Stimulated activated CD8-positive, alpha-beta memory T cell treated with anti-CD3 and anti-CD28 coated beads, Interleukin-2, amount 100 ng/mL, for 1 hour (primary cell): ENCODE measurements around the gene CWH43.
"Not testable (repeated sequence)": the region's sequence is repeated elsewhere in the genome, so short reads cannot be mapped to it uniquely, and the experiment has no call there.

Experiments
- DNase-seq, 2 donors: peaks; one replicate each; pipeline ENCODE4 v3.0.0-alpha.2; 2020; ENCODE audit warnings: low read depth in 2 of 2

CWH43 gene

GRCh38 chr4:49097071-49097470 is 111.0 kb downstream of the CWH43 start:
- not testable (repeated sequence) for DNase-seq

DNA sequence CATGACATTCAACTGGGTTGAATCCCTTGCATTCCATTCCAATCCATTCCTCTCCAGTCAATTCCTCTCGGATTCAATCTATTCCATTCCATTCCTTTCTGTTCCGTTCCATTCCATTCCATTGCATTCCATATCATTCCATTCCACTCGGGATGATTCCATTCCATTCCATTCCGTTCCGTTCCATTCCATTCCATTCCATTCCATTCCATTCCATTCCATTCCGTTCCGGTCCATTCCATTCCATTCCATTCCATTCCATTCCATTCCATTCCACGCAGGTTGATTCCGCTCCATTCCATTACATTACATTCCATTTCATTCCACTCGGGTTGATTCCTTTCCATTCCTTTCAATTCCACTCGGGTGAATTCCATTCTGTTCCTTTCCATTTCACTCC is 111.4 kb downstream of the CWH43 start:
- DNase-seq: not testable (repeated sequence)

DNA sequence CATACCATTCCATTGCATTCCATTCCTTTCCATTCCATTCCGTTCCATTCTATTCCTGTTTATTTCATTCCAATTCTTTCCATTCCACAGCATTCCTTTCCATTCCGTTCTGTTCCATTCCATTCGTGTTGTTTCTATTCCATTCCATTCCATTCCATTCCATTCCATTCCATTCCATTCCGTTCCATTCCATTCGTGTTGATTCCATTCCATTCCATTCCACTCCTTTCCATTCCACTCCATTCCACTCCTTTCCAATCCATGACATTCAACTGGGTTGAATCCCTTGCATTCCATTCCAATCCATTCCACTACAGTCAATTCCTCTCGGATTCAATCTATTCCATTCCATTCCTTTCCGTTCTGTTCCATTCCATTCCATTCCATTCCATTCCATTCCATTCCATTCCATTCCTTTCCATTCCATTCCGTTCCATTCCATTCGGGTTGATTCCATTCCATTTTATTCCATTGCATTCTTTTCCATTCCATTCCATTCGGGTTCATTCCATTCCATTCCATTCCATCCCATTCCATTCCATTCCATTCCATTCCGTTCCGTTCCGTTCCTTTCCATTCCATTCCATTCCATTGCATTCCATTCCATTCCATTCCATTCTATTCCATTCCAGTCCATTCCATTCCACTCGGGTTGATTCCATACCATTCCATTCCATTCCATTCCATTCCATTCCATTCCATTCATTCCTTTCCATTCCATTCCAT is 112.1 kb downstream of the CWH43 start:
- DNase-seq: not testable (repeated sequence)

- not testable (repeated sequence) for DNase-seq
Observed at GRCh38 chr4:49099831-49100444, 113.9 kb downstream of the CWH43 start.

- not testable (repeated sequence) for DNase-seq
Observed at GRCh38 chr4:49102344-49102898, 116.3 kb downstream of the CWH43 start.

DNA sequence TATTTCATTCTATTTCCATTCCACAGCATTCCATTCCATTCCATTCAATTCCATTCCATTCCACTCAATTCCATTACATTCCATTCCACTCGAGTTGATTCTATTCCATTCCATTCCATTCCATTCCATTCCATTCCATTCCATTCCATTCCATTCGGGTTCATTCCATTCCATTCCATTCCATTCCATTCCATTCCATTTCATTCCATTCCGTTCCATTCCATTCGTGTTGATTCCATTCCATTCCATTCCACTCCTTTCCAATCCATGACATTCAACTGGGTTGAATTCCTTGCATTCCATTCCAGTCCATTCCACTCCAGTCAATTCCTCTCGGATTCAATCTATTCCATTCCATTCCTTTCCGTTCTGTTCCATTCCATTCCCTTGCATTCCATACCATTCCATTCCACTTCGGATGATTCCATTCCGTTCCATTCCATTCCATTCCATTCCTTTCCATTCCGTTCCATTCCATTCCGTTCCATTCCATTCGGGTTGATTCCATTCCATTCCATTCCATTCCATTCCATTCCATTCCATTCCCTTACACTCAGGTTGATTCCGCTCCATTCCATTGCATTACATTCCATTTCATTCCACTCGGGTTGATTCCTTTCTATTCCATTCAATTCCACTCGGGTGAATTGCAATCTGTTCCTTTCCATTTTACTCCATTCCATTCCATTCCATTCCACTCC is 117.5 kb downstream of the CWH43 start:
- DNase-seq: not testable (repeated sequence)

- DNase-seq: not testable (repeated sequence)
Observed at GRCh38 chr4:49104231-49104930, 118.3 kb downstream of the CWH43 start.

- DNase-seq: not testable (repeated sequence)
Observed at GRCh38 chr4:49105248-49105904, 119.3 kb downstream of the CWH43 start.

DNA sequence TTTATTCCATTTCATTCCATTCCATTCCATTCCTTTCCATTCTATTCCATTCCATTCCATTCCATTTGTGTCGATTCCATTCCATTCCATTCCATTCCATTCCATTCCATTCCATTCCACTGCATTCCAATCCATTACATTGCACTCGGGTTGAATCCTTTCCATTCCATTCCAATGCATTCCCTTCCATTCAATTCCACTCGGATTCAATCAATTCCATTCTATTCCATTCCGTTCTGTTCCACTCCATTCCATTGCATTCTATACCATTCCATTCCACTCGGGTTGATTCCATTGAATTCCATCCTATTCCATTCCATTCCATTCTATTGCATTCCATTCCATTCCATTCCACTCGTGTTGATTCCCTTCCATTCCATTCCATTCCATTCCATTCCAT is 121.2 kb downstream of the CWH43 start:
- not testable (repeated sequence) for DNase-seq

DNA sequence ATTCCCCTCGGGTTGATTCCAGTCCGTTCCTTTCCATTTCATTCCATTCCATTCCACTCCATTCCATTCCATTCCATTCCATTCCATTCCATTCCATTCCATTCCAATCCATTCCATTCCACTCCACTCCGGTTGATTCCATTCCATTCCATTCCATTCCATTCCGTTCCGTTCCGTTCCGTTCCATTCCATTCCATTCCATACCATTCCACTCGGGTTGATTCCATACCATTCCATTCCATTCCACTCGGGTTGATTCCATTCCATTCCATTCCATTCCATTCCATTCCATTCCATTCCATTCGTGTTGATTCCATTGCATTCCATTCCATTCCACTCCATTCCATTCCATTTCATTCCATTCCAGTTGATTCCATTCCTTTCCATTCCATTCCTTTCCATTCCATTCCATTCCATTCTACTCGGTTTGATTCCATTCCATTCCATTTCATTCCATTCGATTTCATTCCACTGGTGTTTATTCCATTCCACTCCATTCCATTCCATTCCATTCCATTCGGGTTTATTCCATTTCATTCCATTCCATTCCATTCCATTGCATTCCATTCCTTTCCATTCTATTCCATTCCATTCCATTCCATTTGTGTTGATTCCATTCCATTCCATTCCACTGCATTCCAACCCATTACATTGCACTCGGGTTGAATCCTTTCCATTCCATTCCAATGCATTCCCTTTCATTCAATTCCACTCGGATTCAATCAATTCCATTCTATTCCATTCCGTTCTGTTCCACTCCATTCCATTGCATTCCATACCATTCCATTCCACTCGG is 122.3 kb downstream of the CWH43 start:
- DNase-seq: not testable (repeated sequence)

DNA sequence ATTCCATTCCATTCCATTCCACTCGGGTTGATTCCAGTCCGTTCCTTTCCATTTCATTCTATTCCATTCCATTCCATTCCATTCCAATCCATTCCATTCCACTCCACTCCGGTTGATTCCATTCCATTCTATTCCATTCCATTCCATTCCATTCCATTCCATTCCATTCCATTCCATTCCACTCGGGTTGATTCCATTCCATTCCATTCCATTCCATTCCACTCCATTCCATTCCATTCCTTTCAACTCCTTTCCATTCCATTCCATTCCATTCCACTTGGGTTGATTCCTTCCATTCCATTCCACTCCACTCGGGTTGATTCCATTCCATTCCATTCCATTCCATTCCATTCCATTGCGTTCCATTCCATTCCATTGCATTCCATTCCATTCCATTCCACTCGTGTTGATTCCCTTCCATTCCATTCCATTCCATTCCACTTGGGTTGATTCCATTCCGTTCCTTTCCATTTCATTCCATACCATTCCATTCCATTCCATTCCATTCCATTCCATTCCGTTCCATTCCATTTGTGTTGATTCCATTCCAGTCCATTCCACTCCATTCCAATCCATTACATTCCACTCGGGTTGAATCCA is 123.6 kb downstream of the CWH43 start:
- DNase-seq: not testable (repeated sequence)

DNA sequence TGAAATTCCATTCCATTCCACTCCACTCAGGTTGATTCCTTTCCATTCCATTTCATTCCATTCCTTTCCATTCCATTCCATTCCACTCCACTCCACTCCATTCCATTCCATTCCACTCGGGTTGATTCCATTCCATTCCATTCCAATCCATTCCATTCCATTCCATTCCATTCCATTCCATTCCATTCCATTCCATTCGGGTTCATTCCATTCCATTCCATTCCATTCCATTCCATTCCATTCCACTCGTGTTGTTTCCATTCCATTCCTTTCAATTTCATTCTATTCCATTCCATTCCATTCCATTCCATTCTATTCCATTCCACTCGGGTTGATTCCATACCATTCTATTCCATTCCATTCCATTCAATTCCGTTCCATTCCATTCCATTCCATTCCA is 124.5 kb downstream of the CWH43 start:
- not testable (repeated sequence) for DNase-seq
